Left lobe of liver (tissue), 2 donors: ENCODE measurements around the gene KCNJ18. TPM values are rescaled to one million over a fixed set of nuclear protein-coding genes. Genes with fewer than 3 reads are reported as not detected.
"Not testable (repeated sequence)": the region's sequence is repeated elsewhere in the genome, so short reads cannot be mapped to it uniquely, and the experiment has no call there.

Experiments used
- ATAC-seq: fragments of 200-7000 bp; cut with Tn5 transposase; one replicate; pipeline ENCODE4 v1.9.1; 2020; ENCODE audit warnings: mild to moderate bottlenecking, moderate library complexity
- DNase-seq: peaks from one replicate; pipeline ENCODE4 v3.0.0-alpha.2; 2020; ENCODE audit warnings: low spot score
- total RNA-seq: library from RNA; stranded (reverse); gene quantifications from one replicate; pipeline ENCODE4 v1.2.1, GENCODE V29; 2021
- donor health status: DM: no; HTN: no; CAD: no; lungs with moderate emphysema.
- donor health status: DM: no; HTN: yes; CAD: no.

The KCNJ18 gene
- total RNA-seq, 1 donor from 2014 or later: not detected

DNA sequence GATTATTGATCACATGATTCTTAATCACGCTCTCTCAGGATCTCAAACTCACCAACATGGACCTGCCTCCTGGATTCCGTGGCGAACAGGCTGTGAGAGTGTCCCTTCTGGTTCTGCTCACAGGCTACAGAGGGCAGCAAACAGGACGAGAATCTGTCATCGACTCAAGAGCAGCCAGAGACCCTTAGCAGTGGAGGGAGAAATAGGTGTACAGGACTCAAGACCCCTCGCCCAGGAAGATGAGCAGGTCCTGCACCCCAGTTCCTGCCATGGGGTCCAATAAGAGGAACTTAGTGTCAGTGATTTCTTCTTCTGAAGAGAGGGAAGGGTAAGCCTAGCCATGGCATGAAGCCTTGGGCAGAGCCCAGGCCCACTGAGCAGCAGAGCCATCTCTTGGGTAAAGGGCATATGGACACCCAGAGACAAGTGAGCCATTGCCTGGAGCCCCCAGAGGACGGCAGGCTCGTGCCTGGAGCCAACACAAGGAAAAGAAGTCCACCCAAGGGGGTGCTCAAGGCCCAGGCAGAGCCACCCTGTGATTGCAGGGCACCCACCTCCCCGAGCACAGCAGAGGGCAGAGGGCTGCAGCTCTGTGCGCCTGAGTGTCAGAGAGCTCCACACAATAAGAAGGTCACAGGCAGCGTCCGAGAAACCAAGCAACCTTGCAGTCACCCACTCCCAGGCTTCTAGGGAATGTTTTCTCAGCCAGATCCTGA is 27.3 kb downstream of the KCNJ18 start:
- ATAC-seq, DNase-seq: not testable (repeated sequence)

GRCh38 chr17:21720566-21720965 is 28.2 kb downstream of the KCNJ18 start:
- ATAC-seq, DNase-seq: not testable (repeated sequence)

DNA sequence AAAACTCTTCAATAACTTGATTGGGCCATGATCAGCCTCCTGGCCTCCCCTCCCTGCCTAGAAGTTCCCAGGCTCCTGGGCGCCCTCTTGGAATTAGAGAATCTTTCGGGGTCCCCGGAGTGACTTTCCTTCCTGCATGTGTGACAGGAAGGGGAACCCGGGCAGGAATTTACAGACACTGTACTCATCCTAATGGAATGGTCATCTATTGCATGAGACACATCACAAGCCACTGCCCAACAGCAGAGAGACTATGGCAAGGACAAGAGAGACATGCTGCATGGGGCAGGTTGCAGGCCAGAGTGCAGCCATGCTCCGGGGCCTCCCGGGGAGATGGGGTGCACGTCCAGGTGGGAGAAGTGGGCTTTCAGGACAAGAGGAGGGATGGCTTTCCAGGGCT is 29.9 kb downstream of the KCNJ18 start:
- DNase-seq, ATAC-seq: not testable (repeated sequence)

DNA sequence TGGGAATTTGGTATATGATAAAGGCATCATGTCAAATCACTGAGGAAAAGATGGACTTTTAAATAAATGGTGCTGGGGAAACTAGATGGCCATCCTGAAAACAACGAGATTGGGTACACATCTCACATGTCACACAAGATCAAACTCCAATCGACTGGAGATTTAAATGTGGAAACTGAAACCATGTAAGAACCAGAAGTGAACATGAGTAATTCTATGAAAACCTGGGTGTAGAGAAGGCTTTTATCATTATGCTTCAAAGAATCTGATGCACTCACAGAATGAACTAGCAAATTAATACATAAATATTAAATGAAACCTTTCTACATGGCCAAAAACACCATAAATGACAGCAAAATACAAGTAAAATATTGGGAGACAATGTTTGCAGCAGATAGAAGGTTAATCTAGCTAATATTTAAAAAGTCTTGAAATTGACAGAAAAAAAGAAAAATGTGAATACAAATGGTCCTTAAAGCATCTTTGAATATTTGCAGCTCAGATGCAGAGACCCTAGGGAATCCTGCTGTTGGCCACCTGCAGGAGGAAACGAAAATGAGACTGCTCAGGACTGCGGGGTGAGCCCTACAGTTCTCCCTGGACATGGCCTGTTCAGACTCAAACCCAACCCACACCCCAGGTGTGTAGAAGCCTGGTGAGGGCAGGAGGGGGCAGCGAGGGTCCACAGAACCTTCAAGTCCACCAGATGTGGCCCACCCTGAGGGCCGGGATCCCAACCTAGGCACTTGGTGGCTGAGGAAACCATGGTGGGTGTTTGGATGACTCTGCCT is 32.1 kb downstream of the KCNJ18 start:
- ATAC-seq, DNase-seq: not testable (repeated sequence)

DNA sequence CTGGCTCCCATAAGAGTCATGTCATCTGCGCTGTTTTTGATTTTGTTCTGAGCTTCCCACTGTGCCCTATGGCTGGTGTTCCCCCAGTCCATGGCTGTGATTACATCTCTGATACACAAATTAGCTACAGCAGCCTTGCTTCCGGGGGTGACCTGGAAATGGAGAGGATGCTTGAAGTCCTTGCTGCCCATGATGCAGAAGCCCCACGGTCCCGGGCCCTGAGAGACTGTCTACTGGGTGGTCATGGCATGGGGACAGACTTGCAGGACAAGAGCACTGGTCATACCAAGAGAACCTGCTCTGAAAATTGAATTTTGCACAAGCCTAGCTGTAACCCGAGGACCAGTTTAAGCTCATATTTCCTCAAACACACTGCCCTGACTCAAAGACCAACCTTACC is 38.8 kb downstream of the KCNJ18 start:
- ATAC-seq, DNase-seq: not testable (repeated sequence)

DNA sequence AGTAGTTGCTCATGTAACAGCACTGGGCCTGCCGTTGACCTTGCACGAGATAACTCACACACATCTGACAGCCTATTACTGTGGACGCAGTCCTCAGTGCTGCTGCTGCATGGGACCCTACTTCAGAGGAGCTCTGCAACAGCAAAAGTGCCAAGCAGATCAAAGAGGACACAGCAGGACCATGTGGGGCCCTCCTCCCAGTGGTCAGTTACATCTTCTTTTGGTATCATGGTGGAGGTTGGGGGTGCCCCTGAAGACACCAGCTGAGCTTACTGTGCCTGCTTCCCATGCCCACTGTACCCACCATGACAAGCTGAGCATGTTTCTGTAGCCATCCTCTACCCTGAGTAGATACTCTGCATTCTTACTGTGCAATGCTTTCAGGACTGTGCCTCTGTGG is 41.6 kb downstream of the KCNJ18 start:
- ATAC-seq, DNase-seq: not testable (repeated sequence)

- ATAC-seq: peak; percentile 83
- DNase-seq: not testable (repeated sequence)
These were observed 43.5 kb downstream of the KCNJ18 start for GRCh38 chr17:21735814-21736213.

- ATAC-seq, DNase-seq: not testable (repeated sequence)
These were observed 44.8 kb downstream of the KCNJ18 start for GRCh38 chr17:21737015-21737580.

- not testable (repeated sequence) for DNase-seq, ATAC-seq
These were observed 45.9 kb downstream of the KCNJ18 start for GRCh38 chr17:21738241-21738640.

GRCh38 chr17:21738877-21739474 is 46.7 kb downstream of the KCNJ18 start:
- not testable (repeated sequence) for ATAC-seq, DNase-seq

- ATAC-seq: not testable (repeated sequence)
These were observed 47.2 kb downstream of the KCNJ18 start for GRCh38 chr17:21739485-21739884.

DNA sequence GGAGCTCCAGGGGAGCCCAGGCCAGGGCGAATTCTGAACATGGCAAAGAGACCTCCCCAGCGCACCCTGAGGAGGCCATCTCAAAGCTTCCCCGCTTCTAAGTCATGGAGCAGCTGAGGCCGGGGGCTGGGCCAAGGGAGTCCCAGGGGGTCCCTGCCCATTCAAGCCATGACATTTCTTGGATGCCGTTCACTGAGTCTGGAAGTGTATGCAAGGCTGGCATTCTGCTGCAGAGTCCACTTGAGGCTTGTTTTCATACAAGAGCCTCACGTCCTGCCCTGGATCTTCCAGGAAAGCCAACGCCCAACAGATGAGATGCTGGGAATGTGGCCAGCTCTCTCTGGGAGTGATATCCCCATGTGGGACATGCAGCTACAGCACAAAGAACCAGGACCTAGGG is 48.5 kb downstream of the KCNJ18 start:
- not testable (repeated sequence) for DNase-seq, ATAC-seq

More at GRCh38 chr17:21739485-21739884, 47.2 kb downstream of the KCNJ18 start:
- DNase-seq: not testable (repeated sequence)

DNA sequence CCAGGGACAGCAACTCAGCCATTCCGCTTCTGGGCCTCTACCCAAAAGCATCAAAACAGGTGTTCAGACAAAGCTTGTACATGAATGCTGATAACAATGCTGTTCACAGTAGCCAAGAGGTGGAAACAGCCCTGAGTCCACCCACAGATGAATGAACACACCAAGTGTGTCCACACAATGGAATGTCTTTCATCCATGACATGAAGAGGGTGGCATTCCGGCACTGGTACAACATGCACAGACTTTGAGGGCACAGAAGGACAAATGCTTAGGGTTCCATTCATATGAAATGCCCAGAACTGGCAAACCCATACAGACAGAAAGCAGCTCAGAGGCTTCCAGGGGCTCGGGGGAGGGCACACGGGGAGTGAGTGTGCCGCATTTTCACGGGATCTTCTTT is 49.2 kb downstream of the KCNJ18 start:
- not testable (repeated sequence) for ATAC-seq, DNase-seq

GRCh38 chr17:21742326-21742725 is 50.0 kb downstream of the KCNJ18 start:
- ATAC-seq: no peak
- DNase-seq: no peak

- ATAC-seq, DNase-seq: not testable (repeated sequence)
These were observed 51.8 kb downstream of the KCNJ18 start for GRCh38 chr17:21744151-21744550.

DNA sequence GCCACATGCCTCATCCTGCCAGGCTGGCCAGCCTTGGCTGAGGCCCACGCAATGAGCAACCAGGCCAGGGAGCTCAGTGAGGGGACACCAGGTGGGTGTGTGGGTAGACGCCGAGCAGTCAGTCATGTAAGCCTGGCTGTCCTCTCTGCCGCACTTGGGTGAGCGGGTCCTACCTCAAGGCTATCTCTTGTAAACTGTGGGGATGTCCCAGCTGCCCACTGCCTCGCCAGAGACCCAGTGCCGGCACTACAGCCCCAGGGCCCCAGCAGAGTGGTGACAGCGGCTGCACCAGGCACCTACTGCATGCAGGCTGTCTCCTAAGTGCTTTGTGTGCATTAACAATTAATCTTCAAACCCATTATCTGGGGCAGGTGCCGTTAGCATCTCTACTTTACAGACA is 52.3 kb downstream of the KCNJ18 start:
- DNase-seq, ATAC-seq: not testable (repeated sequence)

DNA sequence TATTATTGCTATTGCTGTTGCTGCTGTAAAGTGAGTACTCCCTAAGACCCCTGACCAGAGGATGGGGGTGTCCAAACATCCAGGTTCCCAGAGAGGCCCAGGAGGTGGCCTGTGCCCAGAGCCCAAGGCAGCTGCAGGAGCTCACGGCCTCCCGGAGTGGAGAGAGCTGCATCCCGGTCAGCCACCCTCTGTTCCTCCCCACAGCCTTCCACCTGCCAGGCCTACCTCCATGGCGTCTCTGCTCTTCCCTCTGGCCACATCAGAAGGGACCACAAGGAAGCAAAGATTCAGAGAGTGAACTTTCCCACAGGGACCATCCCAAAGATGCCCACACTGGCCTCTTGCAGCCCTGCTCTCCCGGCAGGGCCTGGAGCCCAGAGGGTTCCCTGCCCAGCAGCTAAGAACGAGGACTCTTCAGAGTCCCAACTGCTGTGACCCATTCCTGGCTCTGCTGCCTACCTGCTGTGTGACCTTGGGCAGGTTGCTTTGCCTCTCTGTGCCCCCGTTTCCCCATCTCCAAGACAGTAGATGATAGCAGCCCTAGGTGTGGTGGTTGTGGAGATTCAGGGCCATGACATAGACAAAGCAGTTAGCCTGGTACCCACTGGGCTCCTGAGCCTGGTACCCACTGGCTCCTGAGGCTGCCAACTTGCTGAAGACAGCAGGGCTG is 53.2 kb downstream of the KCNJ18 start:
- not testable (repeated sequence) for DNase-seq, ATAC-seq

DNA sequence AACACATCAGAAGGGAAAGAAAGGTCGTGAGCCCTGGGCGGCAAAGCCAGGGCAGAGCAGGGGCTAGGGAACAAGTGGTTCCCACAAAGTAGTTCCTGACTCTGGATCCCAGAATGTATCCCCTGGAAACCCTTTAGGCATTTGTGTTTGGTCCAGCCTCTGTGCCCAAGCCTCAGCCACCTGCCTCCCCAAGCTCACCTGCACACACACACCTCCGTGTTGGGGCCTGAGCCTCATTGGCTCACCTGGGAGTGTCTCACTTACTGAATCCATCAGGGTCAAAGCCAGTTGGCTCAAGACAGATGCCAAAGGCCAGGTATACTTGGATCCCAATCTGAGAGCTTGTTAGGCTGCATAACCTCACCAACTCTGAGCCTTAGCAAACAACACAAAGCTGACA is 54.1 kb downstream of the KCNJ18 start:
- not testable (repeated sequence) for DNase-seq, ATAC-seq

DNA sequence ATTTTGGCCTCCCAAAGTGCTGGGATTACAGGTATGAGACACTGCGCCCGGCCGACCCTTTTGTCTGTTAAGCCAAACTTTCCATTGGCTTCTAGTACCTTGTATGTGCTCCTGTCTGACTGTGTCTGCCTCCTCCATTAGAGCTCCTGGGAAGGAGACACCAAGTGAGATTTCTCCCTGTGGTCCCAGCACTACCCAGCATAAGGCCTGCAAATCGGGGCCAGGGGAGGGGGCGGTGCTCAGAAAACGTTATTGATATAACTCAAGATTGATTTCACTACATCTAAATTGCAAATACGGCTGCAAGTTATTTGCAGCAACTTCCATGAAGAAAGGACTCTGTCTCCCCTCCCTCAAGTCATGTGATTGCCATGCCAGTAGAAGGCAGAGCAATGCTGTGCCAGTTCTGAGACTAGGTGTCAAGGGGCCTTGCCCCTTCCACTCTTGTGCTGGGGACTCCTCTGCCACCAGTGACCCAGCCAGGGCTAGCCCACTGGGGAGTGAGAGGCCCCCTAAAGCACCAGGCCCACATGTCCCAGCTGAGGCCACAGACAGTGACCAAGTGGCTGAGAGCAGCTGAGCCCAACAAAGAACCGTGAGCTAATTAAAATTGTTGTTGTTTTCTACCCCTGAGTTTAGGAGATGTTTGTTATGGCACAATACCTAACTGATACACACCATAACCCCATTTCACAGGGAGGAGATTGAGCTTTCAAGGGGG is 55.0 kb downstream of the KCNJ18 start:
- ATAC-seq, DNase-seq: not testable (repeated sequence)

DNA sequence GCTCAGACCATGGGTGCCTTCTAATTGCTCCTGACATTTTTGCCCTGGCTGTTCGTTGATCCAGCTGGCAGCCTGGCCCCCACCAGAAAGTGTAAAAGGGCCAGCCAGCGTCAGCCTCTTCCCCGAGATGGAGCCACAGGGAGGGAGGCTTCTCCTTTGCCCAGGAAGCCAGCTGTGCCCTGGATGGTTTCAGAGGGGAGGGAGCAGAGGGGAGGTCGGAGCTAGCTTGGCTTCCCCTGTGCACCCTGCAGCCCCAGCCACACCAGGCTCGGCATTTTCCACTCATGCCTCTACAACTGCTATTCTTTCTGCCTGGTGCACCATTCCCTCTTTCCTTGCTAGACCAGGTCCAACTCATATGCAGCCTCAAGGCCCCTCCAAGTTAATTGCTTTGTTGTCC is 56.4 kb downstream of the KCNJ18 start:
- not testable (repeated sequence) for DNase-seq, ATAC-seq
